ENCODE results near the gene PRKCH. TPM values are rescaled to one million over a fixed set of nuclear protein-coding genes. Genes with fewer than 3 reads are reported as not detected.
A peak's percentile ranks its signal among the peaks of the same experiment; 100 is the strongest.

Gene PRKCH
- total RNA-seq, 2 experiments from 2014 or later = 193 to 194 TPM

GRCh38 chr14:61388173-61388975, 67.0 kb downstream of the PRKCH start:
- H3K9me3 Mint-ChIP-seq = no peaks in the 10 kb centered on the region
- DNase-seq (peak; percentile 76), ATAC-seq (peak; percentile 72)
- POLR2A ChIA-PET = interaction anchor here (0.7 to 7.0 kb wide), 28 partner anchors 10 to 115 kb away, joined by 3 to 48 read pairs (median 4); no protein-coding TSS in a partner anchor
- CTCF ChIA-PET = interaction anchor here (0.7 to 2.3 kb wide), 19 partner anchors 9 to 159 kb away, joined by 3 to 7 read pairs (median 3); no protein-coding TSS in a partner anchor
- peaks cover 30% of the 10 kb centered on the region for H3K4me1 Mint-ChIP-seq (ENCODE audit: low read depth)
- no peaks in the 10 kb centered on the region for H3K27me3 Mint-ChIP-seq
- intact Hi-C loops (cut with micrococcal nuclease) = loop anchor here (2.0 to 5.0 kb wide), 3 partner anchors 46 to 64 kb away; no protein-coding TSS in a partner anchor
- peaks cover 41% of the 10 kb centered on the region for H3K36me3 Mint-ChIP-seq (ENCODE audit: low read depth)
- H3K4me3 Mint-ChIP-seq = no peak overlapping the region
- no peak overlapping the region for H3K27ac Mint-ChIP-seq
- TF ChIP-seq CTCF (IDR thresholded peaks at IDR 0.05) = no peak

- no peak overlapping the region for H3K4me3 Mint-ChIP-seq
- ATAC-seq = peak; percentile 12
Observed at GRCh38 chr14:61388976-61389576, 67.7 kb downstream of the PRKCH start.

GRCh38 chr14:61391119-61391518, 69.7 kb downstream of the PRKCH start:
- POLR2A ChIA-PET = interaction anchor here (1.0 to 7.0 kb wide), 9 partner anchors 11 to 87 kb away, joined by 3 to 48 read pairs (median 4); partner anchors contain the start of gene PRKCH
- Mint-ChIP-seq H3K27me3 (no peaks in the 10 kb centered on the region), H3K36me3 (ENCODE audit: low read depth) (peaks cover 64% of the 10 kb centered on the region), H3K4me1 (ENCODE audit: low read depth) (peaks cover 55% of the 10 kb centered on the region), H3K4me3 (peak overlapping the region; percentile 68), H3K9me3 (no peaks in the 10 kb centered on the region), H3K27ac (no peak overlapping the region)
- intact Hi-C loops (cut with micrococcal nuclease) = no loop called here
- no peak for TF ChIP-seq CTCF (IDR thresholded peaks at IDR 0.05)
- ATAC-seq (no peak), DNase-seq (no peak)
- CTCF ChIA-PET = interaction anchor here (1.1 to 2.7 kb wide), 5 partner anchors 9 to 94 kb away, joined by 3 to 9 read pairs (median 4); no protein-coding TSS in a partner anchor

More at GRCh38 chr14:61388976-61389576, 67.7 kb downstream of the PRKCH start:
- peak; percentile 65 for DNase-seq
- TF ChIP-seq CTCF (IDR thresholded peaks at IDR 0.05) = no peak
- intact Hi-C loops (cut with micrococcal nuclease) = loop anchor here (2.0 to 5.0 kb wide), 3 partner anchors 46 to 63 kb away; no protein-coding TSS in a partner anchor
- Mint-ChIP-seq H3K36me3 (ENCODE audit: low read depth) (peaks cover 45% of the 10 kb centered on the region), H3K9me3 (no peaks in the 10 kb centered on the region), H3K27me3 (no peaks in the 10 kb centered on the region), H3K4me1 (ENCODE audit: low read depth) (peaks cover 37% of the 10 kb centered on the region), H3K27ac (no peak overlapping the region)
- ChIA-PET CTCF (interaction anchor here (0.6 to 2.7 kb wide), 21 partner anchors 8 to 158 kb away, joined by 3 to 9 read pairs (median 3); no protein-coding TSS in a partner anchor), POLR2A (interaction anchor here (0.8 to 7.0 kb wide), 28 partner anchors 11 to 306 kb away, joined by 3 to 48 read pairs (median 5); partner anchors contain the start of gene HIF1A)

GRCh38 chr14:61392297-61392696, 70.9 kb downstream of the PRKCH start:
- Mint-ChIP-seq H3K9me3 (no peaks in the 10 kb centered on the region), H3K36me3 (ENCODE audit: low read depth) (peaks cover 70% of the 10 kb centered on the region), H3K4me3 (peak overlapping the region; percentile 26), H3K27me3 (no peaks in the 10 kb centered on the region), H3K27ac (no peak overlapping the region), H3K4me1 (ENCODE audit: low read depth) (peaks cover 67% of the 10 kb centered on the region)
- ChIA-PET POLR2A (no interaction called here), CTCF (no interaction called here)
- no peak for TF ChIP-seq CTCF (IDR thresholded peaks at IDR 0.05)
- intact Hi-C loops (cut with micrococcal nuclease) = no loop called here
- no peak for ATAC-seq
- DNase-seq = no peak

Measured in activated CD8-positive, alpha-beta T cell treated with anti-CD3 and anti-CD28 coated beads for 36 hours (primary cell).